Measurements from ENCODE around the gene EHD1. TPM values are rescaled to one million over a fixed set of nuclear protein-coding genes. Genes with fewer than 3 reads are reported as not detected.

The EHD1 gene
- total and polyA plus RNA-seq, 9 donors: 46.1 to 117 (median 87.0) TPM

DNA sequence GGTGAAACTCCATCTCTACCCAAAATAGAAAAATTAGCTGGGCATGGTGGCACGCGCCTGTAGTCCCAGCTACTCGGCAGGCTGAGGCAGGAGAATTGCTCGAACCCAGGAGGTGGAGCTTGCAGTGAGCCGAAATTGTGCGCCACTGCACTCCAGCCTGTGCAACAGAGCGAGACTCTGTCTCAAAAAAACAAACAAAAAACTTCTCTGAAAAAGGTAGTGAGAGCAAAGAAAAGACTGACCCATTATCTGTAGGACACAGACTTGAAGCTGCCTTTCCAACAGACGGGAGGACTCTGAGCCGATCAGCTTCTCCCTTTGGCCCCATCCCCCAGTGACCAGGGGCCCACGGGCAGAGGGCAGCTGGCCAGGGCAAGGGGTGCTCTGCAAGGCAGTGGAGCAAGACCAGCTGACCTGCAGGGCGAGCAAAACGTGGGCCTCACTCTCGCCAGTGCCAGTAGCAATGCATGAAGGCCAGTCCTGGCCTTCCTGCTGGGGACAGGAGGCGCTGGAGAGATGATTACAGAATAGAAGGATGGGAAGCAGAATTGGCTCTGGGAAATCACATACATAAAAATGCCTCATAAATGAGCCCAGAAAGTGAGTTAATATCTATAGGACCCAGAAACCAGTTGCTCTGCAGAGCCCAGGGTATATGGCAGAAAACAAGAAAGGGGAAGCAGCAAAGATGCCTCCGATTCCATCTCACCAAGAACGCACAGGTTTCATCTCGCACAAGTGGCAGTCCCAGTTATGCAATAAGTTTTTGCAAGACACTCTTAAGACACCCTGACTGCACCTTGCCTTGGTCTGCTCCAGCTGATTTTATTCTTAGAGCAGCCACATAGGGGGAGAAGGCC, 2.8 kb downstream of the EHD1 start:
- Histone ChIP-seq H3K9me3 (replicated peaks; ENCODE audit: control insufficient read depth, low read depth, low read length) (no peaks in the 10 kb centered on the region), H3K4me3 (ENCODE audit: low read length) (peak overlapping the region; percentile 63), H3K27ac (ENCODE audit: low read length) (peak overlapping the region; percentile 86), H3K36me3 (ENCODE audit: control insufficient read depth, insufficient read depth, low read length) (peaks cover 35% of the 10 kb centered on the region), H3K27me3 (ENCODE audit: control insufficient read depth, insufficient read depth, low read length) (no peaks in the 10 kb centered on the region), H3K4me1 (ENCODE audit: control insufficient read depth, insufficient read depth, low read length) (peaks cover 71% of the 10 kb centered on the region)
- WGBS (ENCODE audit: insufficient coverage): 40% methylated on average over 2 of the region's 17 CpGs
- no peak for DNase-seq

- no peak for DNase-seq
- Histone ChIP-seq H3K9me3 (replicated peaks; ENCODE audit: control insufficient read depth, low read depth, low read length) (no peaks in the 10 kb centered on the region), H3K27ac (ENCODE audit: low read length) (peak overlapping the region; percentile 62), H3K4me3 (ENCODE audit: low read length) (no peak overlapping the region), H3K36me3 (ENCODE audit: control insufficient read depth, insufficient read depth, low read length) (peaks cover 44% of the 10 kb centered on the region), H3K27me3 (ENCODE audit: control insufficient read depth, insufficient read depth, low read length) (no peaks in the 10 kb centered on the region), H3K4me1 (ENCODE audit: control insufficient read depth, insufficient read depth, low read length) (peaks cover 78% of the 10 kb centered on the region)
- WGBS (ENCODE audit: insufficient coverage): 67% methylated on average over 22 of the region's 29 CpGs
These were observed 3.8 kb downstream of the EHD1 start for GRCh38 chr11:64874308-64875240.

DNA sequence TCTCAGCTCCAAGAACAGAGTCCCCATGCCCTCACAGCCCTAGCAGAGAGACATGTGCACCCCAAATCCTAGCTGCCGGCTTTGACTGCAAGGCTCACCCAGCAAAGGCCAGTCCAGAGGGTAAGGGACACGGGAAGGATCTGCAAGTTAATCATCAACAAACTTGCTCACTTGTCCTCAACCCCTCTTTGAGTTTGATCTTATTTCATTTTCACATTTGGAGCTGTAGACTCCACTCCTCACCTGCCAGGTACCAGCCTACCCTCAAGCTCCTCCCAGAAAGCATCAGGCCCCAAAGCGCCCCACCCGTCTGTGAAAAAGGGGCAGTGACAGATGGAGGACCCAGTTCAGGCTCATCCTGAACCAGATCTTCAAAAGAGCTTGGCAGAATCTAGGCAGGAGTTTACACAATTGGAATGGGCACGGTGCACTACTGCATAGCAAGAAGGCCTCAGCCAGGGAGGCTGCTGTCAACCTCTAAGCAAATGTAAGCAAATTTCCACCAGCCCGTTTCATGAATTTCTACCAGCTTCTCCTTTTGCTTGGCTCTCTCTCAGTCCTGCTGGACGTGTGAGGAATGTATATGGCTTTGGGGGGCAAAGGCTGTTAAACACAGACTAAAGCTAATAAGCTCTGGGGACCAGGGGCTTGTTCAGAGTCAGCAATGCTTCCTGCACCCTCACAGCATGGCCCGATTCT, 5.5 kb downstream of the EHD1 start:
- no peak for DNase-seq
- WGBS (ENCODE audit: insufficient coverage): 86% methylated on average over 5 of the region's 8 CpGs
- Histone ChIP-seq H3K9me3 (replicated peaks; ENCODE audit: control insufficient read depth, low read depth, low read length) (no peaks in the 10 kb centered on the region), H3K27ac (ENCODE audit: low read length) (peak overlapping the region; percentile 29), H3K4me3 (ENCODE audit: low read length) (no peak overlapping the region), H3K4me1 (ENCODE audit: control insufficient read depth, insufficient read depth, low read length) (peaks cover 88% of the 10 kb centered on the region), H3K36me3 (ENCODE audit: control insufficient read depth, insufficient read depth, low read length) (peaks cover 58% of the 10 kb centered on the region), H3K27me3 (ENCODE audit: control insufficient read depth, insufficient read depth, low read length) (no peaks in the 10 kb centered on the region)

DNA sequence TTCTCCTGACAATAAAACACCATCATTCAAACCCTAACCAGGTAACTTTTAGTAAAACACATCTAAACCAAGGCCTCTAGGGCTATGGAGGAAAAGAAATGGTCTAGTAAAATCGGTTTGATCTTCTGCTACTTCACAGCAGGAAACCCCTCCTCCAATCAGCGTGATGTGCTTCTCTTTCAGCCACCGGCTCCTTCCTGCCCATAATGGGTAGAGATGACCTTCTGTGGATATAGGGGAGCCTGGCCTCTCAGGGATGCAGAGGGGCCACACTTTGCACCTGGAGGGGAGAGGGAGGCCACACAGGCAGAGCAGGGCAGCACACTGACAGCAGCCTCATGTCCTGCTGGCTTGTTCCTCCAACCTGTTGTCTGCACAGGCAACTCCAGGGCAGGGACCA, 6.9 kb downstream of the EHD1 start:
- no peak for DNase-seq
- peak overlapping the region; percentile 94 for H3K27ac ChIP-seq (ENCODE audit: low read length)
- no peaks in the 10 kb centered on the region for H3K27me3 ChIP-seq (ENCODE audit: control insufficient read depth, insufficient read depth, low read length)
- peaks cover 89% of the 10 kb centered on the region for H3K4me1 ChIP-seq (ENCODE audit: control insufficient read depth, insufficient read depth, low read length)
- no peaks in the 10 kb centered on the region for H3K9me3 ChIP-seq (replicated peaks; ENCODE audit: control insufficient read depth, low read depth, low read length)
- H3K36me3 ChIP-seq (ENCODE audit: control insufficient read depth, insufficient read depth, low read length): peaks cover 65% of the 10 kb centered on the region
- WGBS (ENCODE audit: insufficient coverage): no CpG with 5 or more reads among the region's 3 CpGs
- H3K4me3 ChIP-seq (ENCODE audit: low read length): no peak overlapping the region

- Histone ChIP-seq H3K27ac (ENCODE audit: low read length) (peak overlapping the region; percentile 94), H3K36me3 (ENCODE audit: control insufficient read depth, insufficient read depth, low read length) (peaks cover 65% of the 10 kb centered on the region), H3K4me3 (ENCODE audit: low read length) (peak overlapping the region; percentile 10), H3K27me3 (ENCODE audit: control insufficient read depth, insufficient read depth, low read length) (no peaks in the 10 kb centered on the region), H3K9me3 (replicated peaks; ENCODE audit: control insufficient read depth, low read depth, low read length) (no peaks in the 10 kb centered on the region), H3K4me1 (ENCODE audit: control insufficient read depth, insufficient read depth, low read length) (peaks cover 89% of the 10 kb centered on the region)
- 43% methylated on average over 17 of the region's 20 CpGs for WGBS (ENCODE audit: insufficient coverage)
- DNase-seq: no peak
These were observed 7.4 kb downstream of the EHD1 start for GRCh38 chr11:64870893-64871466.

DNA sequence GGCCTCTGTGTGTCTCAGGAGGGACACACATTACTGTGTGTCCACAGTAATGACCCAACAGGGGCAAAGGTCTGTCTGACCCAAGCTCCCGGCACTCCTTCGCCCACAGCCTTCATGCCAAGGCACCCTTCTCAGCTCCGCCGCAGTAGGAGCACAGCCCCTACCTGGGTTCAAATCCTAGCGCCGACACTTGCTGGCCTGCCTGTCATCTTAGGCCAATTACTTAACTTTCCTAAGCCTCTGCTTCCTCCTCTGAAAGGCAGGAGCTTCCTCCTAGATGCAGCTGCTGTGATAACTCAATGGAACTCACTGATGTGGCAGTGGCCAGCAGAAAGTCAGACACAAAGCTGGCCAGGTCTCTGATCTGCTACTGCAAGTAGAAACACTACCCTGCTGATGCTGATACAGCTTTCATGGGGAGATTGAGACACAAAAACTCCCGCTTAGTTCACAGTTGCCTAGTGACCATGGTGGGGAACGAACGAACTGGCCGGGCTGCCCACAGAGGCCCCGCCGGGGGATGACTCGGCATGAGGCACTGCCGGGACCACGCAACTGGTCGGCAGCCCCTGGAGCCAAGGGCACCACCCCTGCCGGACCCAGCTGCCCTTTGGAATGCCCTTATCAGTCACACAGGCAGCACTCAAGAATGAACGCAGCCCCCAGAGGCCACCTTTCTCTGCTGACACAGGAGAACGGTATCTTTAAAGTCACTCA, 8.1 kb downstream of the EHD1 start:
- no peaks in the 10 kb centered on the region for H3K27me3 ChIP-seq (ENCODE audit: control insufficient read depth, insufficient read depth, low read length)
- WGBS (ENCODE audit: insufficient coverage): 39% methylated on average over 19 of the region's 19 CpGs
- peak; percentile 79 for DNase-seq
- H3K27ac ChIP-seq (ENCODE audit: low read length): peak overlapping the region; percentile 94
- H3K36me3 ChIP-seq (ENCODE audit: control insufficient read depth, insufficient read depth, low read length): peaks cover 65% of the 10 kb centered on the region
- H3K4me3 ChIP-seq (ENCODE audit: low read length): peak overlapping the region; percentile 10
- peaks cover 87% of the 10 kb centered on the region for H3K4me1 ChIP-seq (ENCODE audit: control insufficient read depth, insufficient read depth, low read length)
- H3K9me3 ChIP-seq (replicated peaks; ENCODE audit: control insufficient read depth, low read depth, low read length): no peaks in the 10 kb centered on the region

DNA sequence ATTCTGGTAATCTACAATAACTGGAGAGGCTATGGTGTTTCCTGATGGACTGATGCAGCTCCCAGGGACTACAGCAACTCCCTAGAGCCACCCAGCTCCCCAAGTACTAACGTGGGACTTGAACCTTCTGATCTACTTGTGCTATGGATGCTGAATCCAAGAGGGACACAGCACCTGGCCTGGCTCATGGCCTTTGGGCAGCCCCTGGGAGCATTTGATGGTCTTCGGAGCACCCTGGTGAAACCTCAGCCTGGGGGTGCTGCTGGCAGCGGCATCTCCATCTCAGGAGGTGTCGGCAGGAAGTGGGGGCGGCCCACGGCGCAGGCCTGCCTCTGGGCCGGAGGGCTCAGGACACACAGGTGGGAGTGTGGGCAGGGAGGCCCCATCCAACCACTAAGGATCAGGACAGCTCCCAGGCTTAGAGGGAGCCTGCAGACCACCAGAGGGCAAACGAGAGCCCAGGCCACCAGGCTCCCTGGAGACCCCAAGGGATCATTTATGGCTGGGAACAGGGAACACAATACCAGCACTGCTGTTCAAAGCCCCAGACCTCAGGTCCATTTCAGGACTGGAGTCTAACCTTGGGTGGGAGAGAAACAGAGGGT, 8.7 kb downstream of the EHD1 start:
- 53% methylated on average over 8 of the region's 9 CpGs for WGBS (ENCODE audit: insufficient coverage)
- Histone ChIP-seq H3K4me3 (ENCODE audit: low read length) (no peak overlapping the region), H3K9me3 (replicated peaks; ENCODE audit: control insufficient read depth, low read depth, low read length) (no peaks in the 10 kb centered on the region), H3K27me3 (ENCODE audit: control insufficient read depth, insufficient read depth, low read length) (no peaks in the 10 kb centered on the region), H3K4me1 (ENCODE audit: control insufficient read depth, insufficient read depth, low read length) (peaks cover 87% of the 10 kb centered on the region), H3K27ac (ENCODE audit: low read length) (peak overlapping the region; percentile 94), H3K36me3 (ENCODE audit: control insufficient read depth, insufficient read depth, low read length) (peaks cover 63% of the 10 kb centered on the region)
- DNase-seq: no peak

- Histone ChIP-seq H3K9me3 (replicated peaks; ENCODE audit: control insufficient read depth, low read depth, low read length) (no peaks in the 10 kb centered on the region), H3K4me1 (ENCODE audit: control insufficient read depth, insufficient read depth, low read length) (peaks cover 87% of the 10 kb centered on the region), H3K27me3 (ENCODE audit: control insufficient read depth, insufficient read depth, low read length) (no peaks in the 10 kb centered on the region), H3K4me3 (ENCODE audit: low read length) (no peak overlapping the region), H3K27ac (ENCODE audit: low read length) (peak overlapping the region; percentile 94), H3K36me3 (ENCODE audit: control insufficient read depth, insufficient read depth, low read length) (peaks cover 59% of the 10 kb centered on the region)
- WGBS (ENCODE audit: insufficient coverage): 53% methylated on average over 19 of the region's 21 CpGs
- DNase-seq: peak; percentile 81
These were observed 9.4 kb downstream of the EHD1 start for GRCh38 chr11:64868904-64869570.

Data from muscle of leg (tissue), 11 donors.